ENCODE results near the gene NKAIN1. TPM values are rescaled to one million over a fixed set of nuclear protein-coding genes. Genes with fewer than 3 reads are reported as not detected.

NKAIN1 gene
- total and polyA plus RNA-seq, 2 donors (not counting 3 experiments of a cell fraction or from before 2014, with no cell fraction given) = 0.29 to 0.40 TPM

DNA sequence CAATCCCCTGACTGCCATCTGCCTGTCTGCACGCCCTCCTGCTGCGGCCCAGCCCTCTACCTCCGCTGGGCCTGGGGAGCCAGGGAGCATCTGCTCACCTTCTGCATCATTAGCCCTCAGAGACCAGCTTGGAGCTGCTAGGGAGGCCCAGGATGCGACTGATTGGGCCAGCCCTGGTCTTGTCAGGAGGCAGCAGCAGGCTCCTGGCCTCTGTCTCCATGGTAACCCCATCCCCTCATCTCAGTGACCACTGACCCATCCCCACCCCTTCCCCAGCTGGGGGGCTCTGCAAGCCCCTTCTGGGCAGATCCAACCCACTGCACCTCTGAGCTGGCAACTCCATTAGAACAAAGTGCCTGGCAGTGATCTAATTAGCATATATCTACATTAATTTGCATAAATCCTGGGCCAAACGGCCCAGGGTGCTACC is 37.7 kb downstream of the NKAIN1 start:
- ChIA-PET POLR2A (no interaction called here), CTCF (interaction anchor here (1.2 kb wide), 1 partner anchor 17 kb away, joined by 3 read pairs; no protein-coding TSS in a partner anchor)

More for the DNA sequence above, 37.7 kb downstream of the NKAIN1 start:
- DNase-seq (ENCODE audit: low read depth, low spot score) (no peak), FAIRE-seq (no peak)
- no peak overlapping the region for H3K27ac ChIP-seq (ENCODE audit: insufficient read depth, low read depth, low read length)
- H2AFZ ChIP-seq (ENCODE audit: low read depth, low read length) = no peak overlapping the region
- no peak overlapping the region for H3K9ac ChIP-seq (replicated peaks; ENCODE audit: extremely low read depth, insufficient read depth, low read length)
- no peaks in the 10 kb centered on the region for H4K20me1 ChIP-seq (replicated peaks; ENCODE audit: control insufficient read depth, extremely low read depth, insufficient read depth, low read length)
- no peaks in the 10 kb centered on the region for H3K9me1 ChIP-seq (replicated peaks; ENCODE audit: control insufficient read depth, extremely low read depth, insufficient read depth, low read length)
- H3K4me3 ChIP-seq (replicated peaks in 1 of 3; ENCODE audit: insufficient read depth in 1 of 3, low read depth in 1 of 3, low read length in 3 of 3) = no peak overlapping the region
- dilution Hi-C loops (cut with MboI; ENCODE audit: extremely low pct_ligation_motif_present, low sequenced_read_pairs) = no loop called here
- no peak overlapping the region for H3K4me2 ChIP-seq (ENCODE audit: insufficient read depth, low read length)
- TF ChIP-seq EZH2 (IDR thresholded peaks at IDR 0.05; ENCODE audit: borderline replicate concordance, low read depth, low read length, severe bottlenecking) = no peak
- no peak for TF ChIP-seq GATA2 (IDR thresholded peaks at IDR 0.05; ENCODE audit: insufficient read depth, insufficient read length, low read depth, low read length)
- no peak for TF ChIP-seq MYC (IDR thresholded peaks at IDR 0.05; ENCODE audit: low read depth, low read length)
- TF ChIP-seq, protein P1, sequence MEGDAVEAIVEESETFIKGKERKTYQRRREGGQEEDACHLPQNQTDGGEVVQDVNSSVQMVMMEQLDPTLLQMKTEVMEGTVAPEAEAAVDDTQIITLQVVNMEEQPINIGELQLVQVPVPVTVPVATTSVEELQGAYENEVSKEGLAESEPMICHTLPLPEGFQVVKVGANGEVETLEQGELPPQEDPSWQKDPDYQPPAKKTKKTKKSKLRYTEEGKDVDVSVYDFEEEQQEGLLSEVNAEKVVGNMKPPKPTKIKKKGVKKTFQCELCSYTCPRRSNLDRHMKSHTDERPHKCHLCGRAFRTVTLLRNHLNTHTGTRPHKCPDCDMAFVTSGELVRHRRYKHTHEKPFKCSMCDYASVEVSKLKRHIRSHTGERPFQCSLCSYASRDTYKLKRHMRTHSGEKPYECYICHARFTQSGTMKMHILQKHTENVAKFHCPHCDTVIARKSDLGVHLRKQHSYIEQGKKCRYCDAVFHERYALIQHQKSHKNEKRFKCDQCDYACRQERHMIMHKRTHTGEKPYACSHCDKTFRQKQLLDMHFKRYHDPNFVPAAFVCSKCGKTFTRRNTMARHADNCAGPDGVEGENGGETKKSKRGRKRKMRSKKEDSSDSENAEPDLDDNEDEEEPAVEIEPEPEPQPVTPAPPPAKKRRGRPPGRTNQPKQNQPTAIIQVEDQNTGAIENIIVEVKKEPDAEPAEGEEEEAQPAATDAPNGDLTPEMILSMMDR (IDR thresholded peaks at IDR 0.05; ENCODE audit: extremely low read depth in 1 of 2, insufficient read depth in 1 of 2, low read depth in 1 of 2, low read length in 2 of 2) = no peak
- no peak for TF ChIP-seq POLR2AphosphoS5 (IDR thresholded peaks at IDR 0.05; ENCODE audit: insufficient read depth, low read depth, low read length)
- no peak for TF ChIP-seq POLR2A (IDR thresholded peaks at IDR 0.05; ENCODE audit: low read depth, low read length)
- TF ChIP-seq FOS (IDR thresholded peaks at IDR 0.05; ENCODE audit: borderline replicate concordance, insufficient read depth, low read length) = no peak
- TF ChIP-seq, protein P2, sequence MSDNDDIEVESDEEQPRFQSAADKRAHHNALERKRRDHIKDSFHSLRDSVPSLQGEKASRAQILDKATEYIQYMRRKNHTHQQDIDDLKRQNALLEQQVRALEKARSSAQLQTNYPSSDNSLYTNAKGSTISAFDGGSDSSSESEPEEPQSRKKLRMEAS (IDR thresholded peaks at IDR 0.05; ENCODE audit: insufficient read depth, insufficient read length) = no peak
- TF ChIP-seq JUN (IDR thresholded peaks at IDR 0.05; ENCODE audit: borderline replicate concordance, insufficient read depth, insufficient read length, low read depth) = no peak
- no peaks in the 10 kb centered on the region for H3K4me1 ChIP-seq (ENCODE audit: control insufficient read depth, extremely low read depth, insufficient read depth, low read length)
- H3K36me3 ChIP-seq (ENCODE audit: control insufficient read depth in 2 of 2, extremely low read depth in 1 of 2, insufficient read depth in 2 of 2, low read length in 2 of 2) = no peaks in the 10 kb centered on the region
- no TSS peak for BruUV-seq (replicated peaks)
- no peaks in the 10 kb centered on the region for H3K9me3 ChIP-seq (replicated peaks; ENCODE audit: control insufficient read depth, insufficient read depth, low read length)
- no peaks in the 10 kb centered on the region for H3K79me2 ChIP-seq (ENCODE audit: control insufficient read depth, insufficient read depth, low read length)
- H3K27me3 ChIP-seq (ENCODE audit: control insufficient read depth in 2 of 2, insufficient read depth in 2 of 2, low read length in 2 of 2) = no peaks in the 10 kb centered on the region
- intact Hi-C loops (cut with micrococcal nuclease) = no loop called here
